ENCODE results near the gene POLR3E.

DNA sequence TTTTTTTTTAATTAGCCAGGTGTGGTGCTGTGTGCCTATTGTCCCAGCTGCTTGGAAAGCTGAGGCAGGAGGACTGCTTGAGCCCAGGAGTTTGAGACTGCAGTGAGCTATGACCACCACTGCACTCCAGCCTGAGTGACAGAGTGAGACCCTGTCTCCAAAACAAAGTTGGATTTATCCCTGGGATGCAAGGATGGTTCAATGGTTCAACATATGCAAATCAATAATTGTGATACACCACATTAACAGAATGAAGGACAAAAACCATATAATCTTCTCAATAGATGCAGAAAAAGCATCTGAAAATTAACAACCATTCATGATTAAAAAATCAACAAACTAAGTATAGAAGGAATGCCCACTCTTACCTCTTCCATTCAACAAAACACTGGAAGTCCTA is 43.7 kb downstream of the POLR3E start:
- no peak for TF ChIP-seq CTCF (IDR thresholded peaks at IDR 0.05; ENCODE audit: low read depth, low read length, poor library complexity, severe bottlenecking)
- TF ChIP-seq EZH2phosphoT487 (IDR thresholded peaks at IDR 0.05; ENCODE audit: borderline replicate concordance, low read length) = no peak

All from DOHH2 (cell line).